GM21737 (cell line): Measurements from ENCODE around the gene CEP89.
A peak's percentile ranks its signal among the peaks of the same experiment; 100 is the strongest.
"Not testable (repeated sequence)": the region's sequence is repeated elsewhere in the genome, so short reads cannot be mapped to it uniquely, and the experiment has no call there.

Experiments used
- ATAC-seq: cut with Tn5 transposase; IDR thresholded peaks from one replicate; pipeline ENCODE4 v1.9.1; 2021; ENCODE audit warnings: mild to moderate bottlenecking, moderate library complexity; ENCODE audit not compliant: unreplicated experiment

CEP89 gene

GRCh38 chr19:32971715-32972540 lies at the start of gene CEP89, which contains the start of gene FAAP24:
TSS of gene CEP89 (minus strand) at chr19:32971958. CDS start at chr19:32971874, 84 bp downstream.
TSS of gene FAAP24 (plus strand) at chr19:32972242. CDS start at chr19:32973197, 955 bp downstream.
- peak; percentile 97 for ATAC-seq

GRCh38 chr19:33010891-33011290 lies 39.1 kb upstream of the CEP89 start:
- ATAC-seq, result not testable (repeated sequence)

- ATAC-seq, result no peak
These were observed 37.0 kb upstream of the CEP89 start for GRCh38 chr19:33008738-33009137.

GRCh38 chr19:33005440-33005839 lies 33.7 kb upstream of the CEP89 start:
- ATAC-seq, result no peak

- not testable (repeated sequence) for ATAC-seq
These were observed 31.8 kb upstream of the CEP89 start for GRCh38 chr19:33003424-33004024.

- not testable (repeated sequence) for ATAC-seq
These were observed 30.5 kb upstream of the CEP89 start for GRCh38 chr19:33002126-33002865.

- no peak for ATAC-seq
These were observed 29.2 kb upstream of the CEP89 start for GRCh38 chr19:33000910-33001309.

GRCh38 chr19:33000510-33000909 lies 28.8 kb upstream of the CEP89 start:
- no peak for ATAC-seq

- no peak for ATAC-seq
These were observed 27.0 kb upstream of the CEP89 start for GRCh38 chr19:32998722-32999121.

- no peak for ATAC-seq
These were observed 26.1 kb upstream of the CEP89 start for GRCh38 chr19:32997716-32998355.

- ATAC-seq, result not testable (repeated sequence)
These were observed 25.3 kb upstream of the CEP89 start for GRCh38 chr19:32997061-32997464.

- ATAC-seq, result not testable (repeated sequence)
These were observed 24.2 kb upstream of the CEP89 start for GRCh38 chr19:32995966-32996365.

GRCh38 chr19:32988724-32989123 lies 17.0 kb upstream of the CEP89 start:
- ATAC-seq, result no peak

- ATAC-seq, result not testable (repeated sequence)
These were observed 16.5 kb upstream of the CEP89 start for GRCh38 chr19:32988254-32988653.

GRCh38 chr19:32982488-32982887 lies 10.7 kb upstream of the CEP89 start:
- ATAC-seq, result not testable (repeated sequence)

GRCh38 chr19:32979807-32980206 lies 8.0 kb upstream of the CEP89 start:
- ATAC-seq, result not testable (repeated sequence)

- ATAC-seq, result not testable (repeated sequence)
These were observed 6.1 kb upstream of the CEP89 start for GRCh38 chr19:32977813-32978212.

GRCh38 chr19:32977280-32977679 lies 5.5 kb upstream of the CEP89 start:
- ATAC-seq, result no peak

- no peak for ATAC-seq
These were observed 4.6 kb upstream of the CEP89 start for GRCh38 chr19:32976223-32976805.

- ATAC-seq, result no peak
These were observed 654 bp downstream of the CEP89 start for GRCh38 chr19:32971012-32971595.
